ELF-1 (cell line): Measurements from ENCODE around the gene ANKEF1.

Experiments used
- DNase-seq: peaks from one replicate; pipeline ENCODE4 v3.0.0-alpha.2; 2016; ENCODE audit warnings: low read depth, low spot score

ANKEF1 gene

GRCh38 chr20:10080574-10080973, 45.8 kb downstream of the ANKEF1 start:
- no peak for DNase-seq

- DNase-seq: no peak
These were observed 55.2 kb downstream of the ANKEF1 start for GRCh38 chr20:10089871-10090587.

- peak; percentile 55 for DNase-seq
These were observed 55.9 kb downstream of the ANKEF1 start for GRCh38 chr20:10090588-10091166.

- peak; percentile 32 for DNase-seq
These were observed 58.4 kb downstream of the ANKEF1 start for GRCh38 chr20:10093087-10093591.

- no peak for DNase-seq
These were observed 59.9 kb downstream of the ANKEF1 start for GRCh38 chr20:10094566-10095173.

GRCh38 chr20:10096790-10097189, 62.0 kb downstream of the ANKEF1 start:
- DNase-seq: no peak

- DNase-seq: no peak
These were observed 70.3 kb downstream of the ANKEF1 start for GRCh38 chr20:10105046-10105445.
